HFF-Myc (cell line): ENCODE results near the gene PADI1.

Experiments used
- DNase-seq: peaks from one replicate; pipeline ENCODE4 v3.0.0-alpha.2; 2011; ENCODE audit warnings: low read depth; ENCODE audit errors: extremely low read depth
- H3K4me3 ChIP-seq: replicated peaks from 2 replicates; pipeline ENCODE4 v1.5.1; 2011; ENCODE audit warnings: low read depth, mild to moderate bottlenecking, control low read depth, low read length
- CTCF ChIP-seq: IDR thresholded peaks from 2 replicates; pipeline ENCODE4 v1.5.1; 2012; ENCODE audit warnings: mild to moderate bottlenecking, low read depth, low read length, control low read depth; ENCODE audit errors: missing control alignments

Gene PADI1

GRCh38 chr1:17214876-17215544 lies 10.1 kb downstream of the PADI1 start:
- H3K4me3 ChIP-seq, result no peak overlapping the region
- DNase-seq, result no peak
- TF ChIP-seq CTCF, result no peak

GRCh38 chr1:17215545-17215890 lies 10.6 kb downstream of the PADI1 start:
- DNase-seq, result no peak
- no peak overlapping the region for H3K4me3 ChIP-seq
- TF ChIP-seq CTCF, result no peak

- DNase-seq, result no peak
- H3K4me3 ChIP-seq, result no peak overlapping the region
- TF ChIP-seq CTCF, result no peak
Observed at GRCh38 chr1:17216078-17216477, 11.2 kb downstream of the PADI1 start.

- no peak for DNase-seq
- no peak for TF ChIP-seq CTCF
- no peak overlapping the region for H3K4me3 ChIP-seq
Observed at GRCh38 chr1:17217607-17218006, 12.7 kb downstream of the PADI1 start.

GRCh38 chr1:17218939-17219338 lies 14.0 kb downstream of the PADI1 start:
- no peak overlapping the region for H3K4me3 ChIP-seq
- TF ChIP-seq CTCF, result no peak
- no peak for DNase-seq

GRCh38 chr1:17220287-17220686 lies 15.4 kb downstream of the PADI1 start:
- no peak overlapping the region for H3K4me3 ChIP-seq
- no peak for DNase-seq
- TF ChIP-seq CTCF, result no peak

GRCh38 chr1:17222557-17222956 lies 17.6 kb downstream of the PADI1 start:
- no peak for DNase-seq
- no peak for TF ChIP-seq CTCF

More at GRCh38 chr1:17222557-17222956, 17.6 kb downstream of the PADI1 start:
- no peak overlapping the region for H3K4me3 ChIP-seq
